22Rv1 (cell line): ENCODE results near the gene FOXP1.

Experiments
- H3K27ac ChIP-seq: fragments of 450-650 bp; 2 replicates; pipeline ENCODE4 v1.5.1; 2017
- ZFX ChIP-seq: fragments of 450-650 bp; IDR thresholded peaks from 2 replicates; pipeline ENCODE4 v1.6.1; 2017; ENCODE audit warnings: antibody characterized with exemption, borderline replicate concordance
- TF ChIP-seq, protein P1 (sequence below): fragments of 450-650 bp; IDR thresholded peaks from 2 replicates; pipeline ENCODE4 v1.5.1; 2017; ENCODE audit warnings: mild to moderate bottlenecking

The FOXP1 gene

DNA sequence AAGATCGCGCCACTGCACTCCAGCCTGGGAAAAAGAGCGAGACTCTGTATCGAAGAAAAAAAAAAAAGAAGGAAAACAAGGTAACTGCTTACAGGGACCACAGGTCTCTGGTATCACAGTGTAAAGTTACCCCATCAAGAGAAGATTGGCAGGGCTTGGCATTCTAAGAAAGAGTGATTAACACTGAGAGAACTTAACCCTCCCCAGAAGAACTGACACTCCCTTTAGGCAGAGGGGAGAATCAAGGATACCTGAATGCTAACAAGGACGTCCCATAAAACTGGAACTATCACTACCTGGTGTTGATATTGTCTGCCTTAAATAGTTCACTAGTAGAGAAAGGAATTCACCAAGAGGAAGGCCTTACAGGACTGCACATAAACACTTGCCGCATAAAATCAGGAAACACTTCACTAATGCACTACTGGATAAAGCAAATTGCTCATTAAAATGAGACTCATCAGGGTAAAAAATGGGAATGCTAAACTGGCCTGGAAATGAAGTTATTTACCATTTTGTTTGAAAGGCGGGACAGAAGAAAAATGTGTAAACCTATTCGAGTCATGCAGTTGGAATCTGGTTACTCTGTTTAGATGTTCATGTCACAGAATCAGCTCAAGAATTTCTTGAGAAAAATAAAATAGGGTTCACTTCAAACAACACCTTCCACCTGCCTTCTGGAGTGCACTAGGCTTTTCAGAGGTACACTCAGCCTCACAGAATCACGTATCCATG lies 121.6 kb downstream of the FOXP1 start:
- H3K27ac ChIP-seq, result no peak overlapping the region
- TF ChIP-seq ZFX, result no peak
- TF ChIP-seq, protein P1, sequence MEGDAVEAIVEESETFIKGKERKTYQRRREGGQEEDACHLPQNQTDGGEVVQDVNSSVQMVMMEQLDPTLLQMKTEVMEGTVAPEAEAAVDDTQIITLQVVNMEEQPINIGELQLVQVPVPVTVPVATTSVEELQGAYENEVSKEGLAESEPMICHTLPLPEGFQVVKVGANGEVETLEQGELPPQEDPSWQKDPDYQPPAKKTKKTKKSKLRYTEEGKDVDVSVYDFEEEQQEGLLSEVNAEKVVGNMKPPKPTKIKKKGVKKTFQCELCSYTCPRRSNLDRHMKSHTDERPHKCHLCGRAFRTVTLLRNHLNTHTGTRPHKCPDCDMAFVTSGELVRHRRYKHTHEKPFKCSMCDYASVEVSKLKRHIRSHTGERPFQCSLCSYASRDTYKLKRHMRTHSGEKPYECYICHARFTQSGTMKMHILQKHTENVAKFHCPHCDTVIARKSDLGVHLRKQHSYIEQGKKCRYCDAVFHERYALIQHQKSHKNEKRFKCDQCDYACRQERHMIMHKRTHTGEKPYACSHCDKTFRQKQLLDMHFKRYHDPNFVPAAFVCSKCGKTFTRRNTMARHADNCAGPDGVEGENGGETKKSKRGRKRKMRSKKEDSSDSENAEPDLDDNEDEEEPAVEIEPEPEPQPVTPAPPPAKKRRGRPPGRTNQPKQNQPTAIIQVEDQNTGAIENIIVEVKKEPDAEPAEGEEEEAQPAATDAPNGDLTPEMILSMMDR, result no peak

DNA sequence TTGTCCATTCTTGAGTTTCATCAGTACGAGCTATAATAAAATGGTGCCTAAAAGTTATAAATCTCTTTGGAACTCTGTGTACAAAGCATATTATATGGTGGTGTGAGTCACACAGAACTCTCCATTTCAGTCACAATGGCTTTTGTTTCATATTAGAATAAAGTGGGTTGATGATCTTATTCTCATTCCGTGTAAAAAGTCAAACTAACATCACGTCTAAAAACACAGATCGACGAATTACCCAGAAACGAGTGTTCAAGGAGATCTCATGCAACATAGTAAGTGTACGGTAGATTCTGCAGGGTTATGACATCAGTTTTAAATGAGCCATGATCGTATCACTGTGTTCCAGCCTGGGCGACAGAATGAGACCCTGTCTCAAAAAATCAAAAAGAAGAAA lies 122.4 kb downstream of the FOXP1 start:
- H3K27ac ChIP-seq, result no peak overlapping the region
- TF ChIP-seq ZFX, result no peak
- TF ChIP-seq, protein P1, result no peak

DNA sequence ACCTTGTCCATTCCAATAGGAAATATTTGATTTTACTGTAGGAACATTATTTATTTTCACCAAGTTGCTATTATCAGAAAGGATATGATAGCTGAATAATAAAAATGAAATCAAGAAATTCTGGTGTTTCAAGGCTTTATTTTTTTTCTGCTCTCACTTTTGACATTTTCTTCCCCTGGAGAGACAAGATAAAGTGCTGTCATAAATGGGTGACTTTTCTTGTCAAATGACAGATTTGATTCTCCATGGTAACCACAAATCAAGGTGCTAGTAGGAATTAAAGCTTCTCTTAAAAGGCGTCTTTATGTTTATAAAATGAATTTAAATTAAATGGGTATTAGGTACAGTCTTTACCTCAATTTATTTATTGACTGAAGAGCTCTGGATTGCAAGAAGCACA lies 124.6 kb downstream of the FOXP1 start:
- TF ChIP-seq, protein P1, result no peak
- no peak for TF ChIP-seq ZFX
- H3K27ac ChIP-seq, result no peak overlapping the region

DNA sequence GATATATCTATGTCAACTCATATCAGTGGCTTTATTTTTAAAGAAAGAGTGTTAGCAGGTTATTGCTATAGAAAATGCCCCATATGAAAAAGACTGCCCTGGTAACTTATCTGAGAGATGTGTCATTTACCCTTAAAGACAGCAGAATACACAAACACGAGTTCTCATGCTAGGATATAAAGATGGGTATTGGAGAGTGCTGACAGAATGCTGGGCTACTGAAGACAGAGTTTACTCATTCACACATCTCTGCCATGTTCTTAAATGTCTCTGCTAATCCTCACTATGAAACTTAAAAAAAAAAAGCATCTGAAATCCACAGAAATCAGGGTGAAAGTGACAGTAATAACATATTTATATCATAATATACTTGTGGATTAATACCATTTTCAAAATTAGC lies 126.7 kb downstream of the FOXP1 start:
- H3K27ac ChIP-seq, result no peak overlapping the region
- no peak for TF ChIP-seq ZFX
- TF ChIP-seq, protein P1, result no peak

DNA sequence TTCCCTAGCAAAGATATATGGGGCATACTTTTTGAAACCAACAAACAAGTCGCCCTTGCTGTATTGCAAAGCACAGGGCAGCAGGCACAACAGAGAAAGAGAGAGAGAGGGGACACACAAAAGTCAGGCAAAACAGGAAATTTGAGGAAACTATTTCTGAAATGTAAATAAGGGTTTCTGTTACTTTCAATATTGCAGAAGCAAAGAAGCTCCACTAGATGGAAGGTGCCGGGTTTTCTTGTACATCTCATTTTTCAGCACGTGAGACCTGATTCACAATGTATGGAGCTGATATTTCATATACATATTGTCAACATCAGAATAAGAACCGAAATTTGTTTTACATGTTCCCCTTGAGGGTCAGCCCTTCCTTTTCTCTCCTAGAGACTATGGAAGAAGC lies 127.4 kb downstream of the FOXP1 start:
- no peak overlapping the region for H3K27ac ChIP-seq

DNA sequence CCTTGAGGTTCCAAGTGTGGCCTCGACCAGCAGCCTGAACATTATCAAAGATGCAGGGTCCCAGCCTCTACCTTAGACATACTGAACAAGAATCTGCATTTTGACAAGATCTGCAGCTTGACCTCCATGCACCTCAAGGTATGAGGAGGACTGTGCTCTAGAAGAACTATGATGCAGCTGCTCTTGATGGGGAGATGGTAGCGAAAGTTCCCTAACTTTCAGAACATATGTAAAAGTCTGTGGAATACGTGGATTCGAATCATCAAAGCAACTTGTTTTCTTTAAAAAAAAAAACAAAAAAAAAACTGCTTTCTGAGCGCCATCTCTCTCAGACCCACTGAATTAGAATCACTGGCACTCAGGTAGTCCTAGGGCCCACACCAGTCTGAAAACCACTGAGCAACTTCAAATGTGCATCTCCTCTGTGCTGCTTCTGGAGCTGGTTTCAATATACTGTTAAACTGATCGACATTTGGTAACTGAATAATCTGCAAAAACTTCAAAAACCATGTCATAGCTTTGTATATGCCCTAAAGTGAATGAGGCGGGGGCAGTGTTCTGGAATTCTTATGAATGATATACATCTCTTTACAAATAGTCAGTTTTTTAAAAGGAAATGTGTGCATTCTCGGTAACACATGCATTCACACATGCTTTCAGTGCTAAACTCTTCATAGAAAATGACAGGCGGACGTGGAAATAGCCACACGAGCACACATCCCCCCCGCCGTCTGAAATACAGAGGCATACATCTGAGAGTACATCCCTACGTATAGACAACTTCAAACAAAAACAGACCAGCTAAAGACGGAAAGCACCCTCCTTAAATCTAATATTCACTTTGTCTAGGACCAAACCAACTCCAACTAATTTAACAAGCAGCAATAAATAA lies 128.8 kb downstream of the FOXP1 start:
- no peak for TF ChIP-seq ZFX
- TF ChIP-seq, protein P1, result no peak
- H3K27ac ChIP-seq, result no peak overlapping the region

More for the DNA sequence above, 127.4 kb downstream of the FOXP1 start:
- no peak for TF ChIP-seq ZFX
- TF ChIP-seq, protein P1, result no peak
